Activated effector memory CD4-positive, alpha-beta T cell treated with anti-CD3 and anti-CD28 coated beads, Interleukin-2, amount 50 U/mL, for 16 hours (primary cell): Measurements from ENCODE around the gene MIGA1.
A peak's percentile ranks its signal among the peaks of the same experiment; 100 is the strongest.
"Not testable (repeated sequence)": the region's sequence is repeated elsewhere in the genome, so short reads cannot be mapped to it uniquely, and the experiment has no call there.

Experiments
- DNase-seq: peaks from one replicate; pipeline ENCODE4 v3.0.0-alpha.2; 2020

MIGA1 gene

GRCh38 chr1:77779529-77780281 is at the start of gene MIGA1:
Gene MIGA1 (plus strand): TSS chr1:77779649. CDS start chr1:77783253, 3,604 bp downstream.
- peak; percentile 93 for DNase-seq

GRCh38 chr1:77732090-77732489 is 47.4 kb upstream of the MIGA1 start:
- no peak for DNase-seq

GRCh38 chr1:77739235-77739634 is 40.2 kb upstream of the MIGA1 start:
- DNase-seq: no peak

- DNase-seq: no peak
Measured at GRCh38 chr1:77741316-77741715, 38.1 kb upstream of the MIGA1 start.

- DNase-seq: no peak
Measured at GRCh38 chr1:77742011-77742555, 37.4 kb upstream of the MIGA1 start.

GRCh38 chr1:77744576-77744975 is 34.9 kb upstream of the MIGA1 start:
- DNase-seq: no peak

GRCh38 chr1:77749489-77749888 is 30.0 kb upstream of the MIGA1 start:
- not testable (repeated sequence) for DNase-seq

- no peak for DNase-seq
Measured at GRCh38 chr1:77756052-77756754, 23.2 kb upstream of the MIGA1 start.

GRCh38 chr1:77757066-77757584 is 22.3 kb upstream of the MIGA1 start:
- no peak for DNase-seq

GRCh38 chr1:77757603-77758002 is 21.8 kb upstream of the MIGA1 start:
- DNase-seq: no peak

- DNase-seq: peak; percentile 96
Measured at GRCh38 chr1:77759071-77760028, 20.1 kb upstream of the MIGA1 start, which contains the start of gene USP33. Gene USP33 (minus strand): TSS chr1:77759852. CDS start chr1:77741697, 18,155 bp downstream.

GRCh38 chr1:77762072-77762476 is 17.4 kb upstream of the MIGA1 start:
- no peak for DNase-seq

- no peak for DNase-seq
Measured at GRCh38 chr1:77768006-77768405, 11.4 kb upstream of the MIGA1 start.

GRCh38 chr1:77776007-77776700 is 3.3 kb upstream of the MIGA1 start:
- DNase-seq: no peak

GRCh38 chr1:77781683-77782082 is 2.2 kb downstream of the MIGA1 start:
- DNase-seq: no peak

- no peak for DNase-seq
Measured at GRCh38 chr1:77783141-77783540, 3.7 kb downstream of the MIGA1 start.

GRCh38 chr1:77786093-77786741 is 6.8 kb downstream of the MIGA1 start:
- not testable (repeated sequence) for DNase-seq

- DNase-seq: no peak
Measured at GRCh38 chr1:77794550-77794949, 15.1 kb downstream of the MIGA1 start.

GRCh38 chr1:77796695-77797405 is 17.4 kb downstream of the MIGA1 start:
- no peak for DNase-seq

GRCh38 chr1:77797991-77798390 is 18.5 kb downstream of the MIGA1 start:
- DNase-seq: no peak

- DNase-seq: no peak
Measured at GRCh38 chr1:77802026-77802425, 22.6 kb downstream of the MIGA1 start.
